ENCODE results near the gene F7. TPM values are rescaled to one million over a fixed set of nuclear protein-coding genes. Genes with fewer than 3 reads are reported as not detected.

F7 gene
- total and polyA plus RNA-seq, 2 of the 4 experiments (the other 2 are of a cell fraction) = under 0.01 to 0.07 TPM

GRCh38 chr13:113090415-113090770, 15.2 kb upstream of the F7 start:
- POLR2A ChIA-PET (ENCODE audit: unreplicated experiment) = no interaction called here
- Histone ChIP-seq H2BK15ac (ENCODE audit: low read depth, low read length) (no peak overlapping the region), H3K56ac (ENCODE audit: extremely low read depth, insufficient read depth, low read length) (no peak overlapping the region), H3K9me3 (ENCODE audit: control insufficient read depth, insufficient read depth, low read length) (no peaks in the 10 kb centered on the region), H3K79me1 (ENCODE audit: low read depth in 1 of 2, low read length in 2 of 2) (no peaks in the 10 kb centered on the region), H3K27me3 (ENCODE audit: control insufficient read depth, insufficient read depth, low read length) (peaks cover 53% of the 10 kb centered on the region), H2BK5ac (ENCODE audit: low read depth, low read length, poor library complexity, severe bottlenecking) (no peak overlapping the region), H3K4me3 (ENCODE audit: insufficient read depth, low read depth, low read length) (no peak overlapping the region), H2BK120ac (ENCODE audit: low read depth, low read length) (no peak overlapping the region), H3K36me3 (ENCODE audit: control insufficient read depth, insufficient read depth, low read length) (no peaks in the 10 kb centered on the region), H3K4me2 (ENCODE audit: low read depth, low read length) (no peak overlapping the region), H2BK20ac (ENCODE audit: low read depth, low read length) (no peak overlapping the region), H3K9me1 (ENCODE audit: insufficient read depth, low read length) (no peaks in the 10 kb centered on the region), H4K5ac (ENCODE audit: low read depth, low read length) (no peak overlapping the region), H4K20me1 (ENCODE audit: insufficient read depth, low read length) (no peaks in the 10 kb centered on the region), H2AFZ (replicated peaks; ENCODE audit: low read length, poor library complexity) (no peak overlapping the region), H3K27ac (ENCODE audit: insufficient read depth, low read length) (no peak overlapping the region), H3K14ac (replicated peaks; ENCODE audit: low read depth, low read length) (no peak overlapping the region), H2AK5ac (ENCODE audit: low read depth, low read length) (no peak overlapping the region), H3K4me1 (ENCODE audit: control insufficient read depth, insufficient read depth, low read length) (no peaks in the 10 kb centered on the region), H3K9ac (ENCODE audit: low read depth, low read length) (no peak overlapping the region), H4K91ac (ENCODE audit: insufficient read depth, low read depth, low read length) (no peak overlapping the region), H4K8ac (ENCODE audit: low read depth in 2 of 2, low read length in 2 of 2) (no peak overlapping the region), H2AK9ac (replicated peaks; ENCODE audit: low read depth, low read length, poor library complexity) (no peak overlapping the region), H3K4ac (ENCODE audit: low read depth, low read length) (no peak overlapping the region), H3K23ac (ENCODE audit: low read depth, low read length) (no peak overlapping the region), H3K18ac (ENCODE audit: low read depth, low read length) (no peak overlapping the region)
- no TSS peak for BruUV-seq (replicated peaks)
- intact Hi-C loops (cut with micrococcal nuclease) = no loop called here
- TF ChIP-seq, protein P1, sequence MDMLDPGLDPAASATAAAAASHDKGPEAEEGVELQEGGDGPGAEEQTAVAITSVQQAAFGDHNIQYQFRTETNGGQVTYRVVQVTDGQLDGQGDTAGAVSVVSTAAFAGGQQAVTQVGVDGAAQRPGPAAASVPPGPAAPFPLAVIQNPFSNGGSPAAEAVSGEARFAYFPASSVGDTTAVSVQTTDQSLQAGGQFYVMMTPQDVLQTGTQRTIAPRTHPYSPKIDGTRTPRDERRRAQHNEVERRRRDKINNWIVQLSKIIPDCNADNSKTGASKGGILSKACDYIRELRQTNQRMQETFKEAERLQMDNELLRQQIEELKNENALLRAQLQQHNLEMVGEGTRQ (IDR thresholded peaks at IDR 0.05; ENCODE audit: low read depth, low read length) = no peak
- TF ChIP-seq CEBPB (IDR thresholded peaks at IDR 0.05; ENCODE audit: low read depth, low read length) (no peak), RFX5 (IDR thresholded peaks at IDR 0.05; ENCODE audit: low read depth, low read length) (no peak), CTCF (conservative IDR thresholded peaks at IDR 0.05; ENCODE audit: low read depth, low read length) (no peak), MXI1 (IDR thresholded peaks at IDR 0.05; ENCODE audit: borderline replicate concordance, low read depth, low read length) (no peak), NFE2L2 (IDR thresholded peaks at IDR 0.05; ENCODE audit: low read depth, low read length) (no peak), SMC3 (IDR thresholded peaks at IDR 0.05; ENCODE audit: low read depth, low read length) (no peak), BHLHE40 (IDR thresholded peaks at IDR 0.05; ENCODE audit: low read depth, low read length) (no peak), RAD21 (IDR thresholded peaks at IDR 0.05; ENCODE audit: low read length) (no peak), ELK1 (IDR thresholded peaks at IDR 0.05; ENCODE audit: borderline replicate concordance, low read depth, low read length) (no peak)
- 86% methylated on average over 3 of the region's 13 CpGs; no CpG with 5 or more reads in 1 of the 2 experiments for WGBS, 2 experiments (ENCODE audit: extremely low coverage in 2 of 2, insufficient read length in 1 of 2)
- ATAC-seq (ENCODE audit: low read depth) (no peak), DNase-seq (no peak)
- dilution Hi-C loops (cut with HindIII; ENCODE audit: low sequenced_read_pairs, unreplicated experiment) = no loop called here
- CTCF ChIA-PET = no interaction called here
- in situ Hi-C loops (cut with MboI; ENCODE audit: low sequenced_read_pairs) = no loop called here
